Naive B cell (primary cell): Measurements from ENCODE around the gene PTCRA. TPM values are rescaled to one million over a fixed set of nuclear protein-coding genes. Genes with fewer than 3 reads are reported as not detected.

Source experiments
- ATAC-seq, 2 donors: fragments of 150-1000 bp; cut with Tn5 transposase; 2 replicates each; pipeline ENCODE4 v1.10.0; 2021; ENCODE audit warnings: low read depth in 2 of 2, mild to moderate bottlenecking in 2 of 2, moderate library complexity in 2 of 2
- DNase-seq: peaks from one replicate; pipeline ENCODE4 v3.0.0; 2022
- H3K27ac Mint-ChIP-seq, 6 donors: one replicate each; pipeline ENCODE4 v1.8.0; 2020 to 2022; ENCODE audit warnings: mild to moderate bottlenecking in 6 of 6, mixed read lengths in 6 of 6, moderate library complexity in 5 of 6, inconsistent platforms in 2 of 6
- H3K27me3 Mint-ChIP-seq, 3 donors: one replicate each; pipeline ENCODE4 v1.8.0; 2021 to 2022; ENCODE audit warnings: mixed read lengths in 3 of 3, mild to moderate bottlenecking in 1 of 3
- H3K36me3 Mint-ChIP-seq, 2 donors: one replicate each; pipeline ENCODE4 v1.8.0; 2020 to 2022; ENCODE audit warnings: mixed read lengths in 2 of 2, inconsistent platforms in 1 of 2, mild to moderate bottlenecking in 1 of 2
- H3K4me1 Mint-ChIP-seq, 3 donors: one replicate each; pipeline ENCODE4 v1.8.0; 2020 to 2022; ENCODE audit warnings: mixed read lengths in 3 of 3, inconsistent platforms in 1 of 3, mild to moderate bottlenecking in 1 of 3, moderate library complexity in 1 of 3
- H3K4me3 Mint-ChIP-seq, 8 donors: one replicate each; pipeline ENCODE4 v1.8.0; 2020 to 2022; ENCODE audit warnings: mild to moderate bottlenecking in 8 of 8, mixed read lengths in 8 of 8, moderate library complexity in 8 of 8, inconsistent platforms in 2 of 8
- H3K9me3 Mint-ChIP-seq, 7 donors: one replicate each; pipeline ENCODE4 v1.8.0; 2020 to 2022; ENCODE audit warnings: mixed read lengths in 7 of 7, mild to moderate bottlenecking in 5 of 7, inconsistent platforms in 2 of 7, moderate library complexity in 1 of 7
- polyA plus RNA-seq, 6 donors: library from polyadenylated mRNA; unstranded; fragments of 300-500 nt; fragmentation: Illumina TruSeq; gene quantifications; one replicate each; pipeline ENCODE4 v1.2.3, GENCODE V29; 2021; ENCODE audit warnings: low read depth in 6 of 6

Gene PTCRA
- polyA plus RNA-seq, 6 donors from 2014 or later: 0.41 to 1.9 (median 0.68) TPM; not detected in 2

DNA sequence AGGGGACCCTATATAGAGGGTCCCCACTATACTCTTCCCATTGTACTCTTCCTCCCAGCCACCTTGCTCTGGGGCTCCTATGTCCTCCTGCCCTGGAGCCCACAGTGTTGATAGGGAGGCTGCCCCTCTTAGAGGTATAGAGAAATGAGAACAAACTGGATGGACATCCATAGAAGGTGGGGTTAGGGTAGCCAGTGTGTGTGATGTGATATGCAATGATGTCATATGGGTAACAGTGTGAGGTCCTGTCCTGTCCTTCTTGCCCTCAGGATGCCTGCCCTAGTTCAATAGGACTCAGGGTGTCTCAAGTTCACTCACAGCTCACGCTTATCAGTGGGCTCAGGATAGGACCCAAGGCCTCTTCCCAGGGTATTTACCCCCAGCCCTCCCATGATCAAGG, 435 bp downstream of the PTCRA start:
- DNase-seq (no peak), ATAC-seq (no peak)
- peak overlapping the region in 1 of 6 donors; percentile 37 for H3K27ac Mint-ChIP-seq
- H3K9me3 Mint-ChIP-seq: no peaks in the 10 kb centered on the region
- peak overlapping the region in 1 of 8 donors; percentile 78 for H3K4me3 Mint-ChIP-seq
- peaks cover 0 to 9% (median 4%) of the 10 kb centered on the region in 3 donors for H3K27me3 Mint-ChIP-seq
- H3K4me1 Mint-ChIP-seq: peaks cover 1 to 8% (median 2%) of the 10 kb centered on the region in 3 donors
- no peaks in the 10 kb centered on the region for H3K36me3 Mint-ChIP-seq

DNA sequence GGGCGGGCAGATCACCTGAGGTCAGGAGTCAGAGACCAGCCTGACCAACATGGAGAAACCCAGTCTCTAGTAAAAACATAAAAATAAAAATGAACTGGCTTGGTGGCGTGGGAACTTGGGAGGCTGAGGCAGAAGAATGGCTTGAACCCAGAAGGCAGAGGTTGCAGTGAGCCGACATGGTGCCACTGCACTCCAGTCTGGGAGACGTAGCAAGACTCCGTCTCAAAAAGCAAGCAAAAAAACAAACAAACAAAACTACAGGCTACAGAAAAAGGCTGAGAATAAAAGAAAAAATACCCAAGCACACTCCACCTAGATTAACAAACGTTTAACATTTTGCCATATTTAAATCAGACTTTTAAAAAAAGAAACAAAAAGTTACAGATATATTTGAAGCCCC, 5.9 kb downstream of the PTCRA start:
- ATAC-seq (no peak), DNase-seq (no peak)
- H3K4me3 Mint-ChIP-seq: no peak overlapping the region
- H3K4me1 Mint-ChIP-seq: peaks cover 4 to 5% (median 5%) of the 10 kb centered on the region in 3 donors
- peak overlapping the region in 1 of 6 donors; percentile 16 for H3K27ac Mint-ChIP-seq
- no peaks in the 10 kb centered on the region for H3K27me3 Mint-ChIP-seq
- H3K9me3 Mint-ChIP-seq: no peaks in the 10 kb centered on the region
- no peaks in the 10 kb centered on the region for H3K36me3 Mint-ChIP-seq

DNA sequence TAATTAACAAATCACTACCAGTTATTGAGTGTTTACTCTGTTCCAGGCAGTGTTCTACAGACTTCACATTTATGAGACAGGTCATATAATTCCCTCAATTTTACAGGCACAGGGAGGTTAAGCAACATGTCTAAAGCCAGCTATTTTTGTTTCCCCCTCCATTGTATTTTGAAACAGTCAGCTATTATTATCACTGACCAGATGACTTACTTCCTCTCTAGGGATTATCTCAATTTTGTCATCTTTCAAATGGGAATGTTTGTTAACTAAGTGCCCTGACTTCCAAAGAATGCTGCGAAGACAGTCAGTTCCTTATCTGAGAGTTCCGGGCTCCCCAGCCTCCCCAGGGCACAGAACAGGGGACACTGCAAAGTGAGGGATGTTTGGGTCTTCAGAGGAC, 7.8 kb downstream of the PTCRA start:
- Mint-ChIP-seq H3K4me1 (peaks cover 8 to 12% (median 11%) of the 10 kb centered on the region in 3 donors), H3K27ac (no peak overlapping the region), H3K36me3 (no peaks in the 10 kb centered on the region), H3K27me3 (no peaks in the 10 kb centered on the region), H3K9me3 (no peaks in the 10 kb centered on the region), H3K4me3 (no peak overlapping the region)
- ATAC-seq (no peak), DNase-seq (no peak)

DNA sequence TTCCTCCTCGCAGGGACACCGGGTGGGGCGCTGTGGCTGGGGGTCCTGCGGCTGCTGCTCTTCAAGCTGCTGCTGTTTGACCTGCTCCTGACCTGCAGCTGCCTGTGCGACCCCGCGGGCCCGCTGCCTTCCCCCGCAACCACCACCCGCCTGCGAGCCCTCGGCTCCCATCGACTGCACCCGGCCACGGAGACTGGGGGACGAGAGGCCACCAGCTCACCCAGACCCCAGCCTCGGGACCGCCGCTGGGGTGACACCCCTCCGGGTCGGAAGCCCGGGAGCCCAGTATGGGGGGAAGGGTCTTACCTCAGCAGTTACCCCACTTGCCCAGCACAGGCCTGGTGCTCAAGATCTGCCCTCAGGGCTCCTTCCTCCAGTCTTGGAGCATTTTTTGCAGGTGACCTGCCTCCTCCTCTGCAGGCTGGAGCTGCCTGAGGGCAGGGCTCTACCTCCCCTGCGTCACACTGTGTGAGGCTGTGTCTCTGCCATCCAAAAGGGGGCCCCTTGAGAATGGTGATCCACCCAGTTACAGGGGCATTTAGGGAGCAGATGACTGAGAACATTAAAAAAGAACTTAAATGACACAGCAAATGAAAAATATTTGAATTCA, 9.5 kb downstream of the PTCRA start:
- peak overlapping the region in 3 of 6 donors; percentile 22 to 99 (median 84) for H3K27ac Mint-ChIP-seq
- ATAC-seq: no peak

DNA sequence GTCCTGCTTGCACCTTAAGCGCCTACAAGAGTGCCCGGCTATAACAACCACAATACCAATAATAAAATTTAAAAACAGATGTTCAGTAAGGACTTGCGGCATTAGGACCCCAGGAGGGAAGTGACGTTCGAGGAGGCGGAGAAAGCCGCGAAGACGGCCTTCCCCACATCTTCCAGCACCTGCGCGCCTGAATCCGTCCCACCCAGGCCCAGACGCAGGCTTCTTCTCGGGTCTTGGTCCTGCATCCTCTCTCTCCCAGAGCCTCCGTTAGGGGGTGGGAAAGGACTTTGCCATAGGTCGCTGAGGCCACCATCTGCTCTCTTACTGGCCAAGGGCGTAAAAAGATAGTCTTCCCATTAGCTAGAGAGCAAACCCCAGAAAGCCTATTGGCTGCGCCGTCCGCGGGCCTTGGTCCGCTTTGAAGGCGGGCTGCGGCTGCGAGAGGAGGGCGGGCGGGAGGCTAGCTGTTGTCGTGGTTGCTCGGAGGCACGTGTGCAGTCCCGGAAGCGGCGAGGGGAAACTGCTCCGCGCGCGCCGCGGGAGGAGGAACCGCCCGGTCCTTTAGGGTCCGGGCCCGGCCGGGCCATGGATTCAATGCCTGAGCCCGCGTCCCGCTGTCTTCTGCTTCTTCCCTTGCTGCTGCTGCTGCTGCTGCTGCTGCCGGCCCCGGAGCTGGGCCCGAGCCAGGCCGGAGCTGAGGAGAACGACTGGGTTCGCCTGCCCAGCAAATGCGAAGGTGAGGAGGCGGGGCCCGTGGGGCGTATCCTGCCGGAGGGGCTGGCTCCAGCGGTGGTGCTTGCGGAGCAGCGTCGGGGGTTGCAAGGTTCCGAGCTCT, 13.3 kb downstream of the PTCRA start, which contains the start of gene CNPY3:
Gene CNPY3 (plus strand): TSS at position 495 of the 835 bp plus-strand sequence. CDS start 91 bp downstream, at position 586.
- Mint-ChIP-seq H3K9me3 (no peaks in the 10 kb centered on the region), H3K36me3 (peaks cover 10 to 12% of the 10 kb centered on the region in 2 donors), H3K4me3 (peak within 1 kb of the TSS; percentile 98 to 100 (median 100)), H3K27me3 (no peaks in the 10 kb centered on the region), H3K27ac (peak within 1 kb of the TSS; percentile 99 to 100 (median 100)), H3K4me1 (peaks cover 36 to 55% (median 47%) of the 10 kb centered on the region in 3 donors)
- ATAC-seq: peak; percentile 75
- DNase-seq: peak; percentile 94

More for the DNA sequence above, 9.5 kb downstream of the PTCRA start:
- H3K9me3 Mint-ChIP-seq: no peaks in the 10 kb centered on the region
- no peaks in the 10 kb centered on the region for H3K27me3 Mint-ChIP-seq
- H3K4me3 Mint-ChIP-seq: peak overlapping the region in 2 of 8 donors; percentile 28 to 41
- peaks cover 3 to 4% of the 10 kb centered on the region in 2 donors for H3K36me3 Mint-ChIP-seq
- H3K4me1 Mint-ChIP-seq: peaks cover 12 to 22% (median 16%) of the 10 kb centered on the region in 3 donors
- no peak for DNase-seq

DNA sequence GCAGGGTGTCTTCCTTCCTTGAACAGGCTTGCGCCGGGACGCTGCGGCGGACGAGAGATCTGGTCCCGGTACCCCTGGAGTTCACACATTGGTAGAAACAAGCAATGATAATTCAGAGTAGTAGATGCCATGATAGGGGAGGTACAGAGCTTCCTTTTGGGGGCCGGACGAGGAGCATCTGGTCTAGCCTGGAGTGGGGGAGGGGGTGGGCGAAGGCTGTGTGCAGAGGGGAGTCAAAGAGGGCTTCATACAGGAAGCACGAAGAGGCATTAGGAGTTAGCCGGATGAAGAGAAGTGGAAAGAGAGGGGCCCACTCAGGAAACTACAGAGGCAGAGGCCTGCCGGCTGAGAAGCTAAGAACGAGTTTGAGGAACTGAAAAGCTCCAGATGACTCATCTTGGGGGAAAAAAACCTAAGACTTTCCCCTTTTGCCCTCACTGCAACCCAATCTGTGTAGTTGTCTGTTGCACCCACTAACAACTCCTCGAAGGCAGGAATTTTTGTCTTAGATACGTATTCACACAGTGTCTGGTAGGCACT, 14.0 kb downstream of the PTCRA start:
- Mint-ChIP-seq H3K27me3 (no peaks in the 10 kb centered on the region), H3K4me3 (peak overlapping the region; percentile 98 to 100 (median 100)), H3K4me1 (peaks cover 36 to 57% (median 50%) of the 10 kb centered on the region in 3 donors), H3K9me3 (no peaks in the 10 kb centered on the region), H3K36me3 (peaks cover 10 to 12% of the 10 kb centered on the region in 2 donors), H3K27ac (peak overlapping the region; percentile 99 to 100 (median 100))
- peak; percentile 62 to 66 for ATAC-seq
- DNase-seq: peak; percentile 84

DNA sequence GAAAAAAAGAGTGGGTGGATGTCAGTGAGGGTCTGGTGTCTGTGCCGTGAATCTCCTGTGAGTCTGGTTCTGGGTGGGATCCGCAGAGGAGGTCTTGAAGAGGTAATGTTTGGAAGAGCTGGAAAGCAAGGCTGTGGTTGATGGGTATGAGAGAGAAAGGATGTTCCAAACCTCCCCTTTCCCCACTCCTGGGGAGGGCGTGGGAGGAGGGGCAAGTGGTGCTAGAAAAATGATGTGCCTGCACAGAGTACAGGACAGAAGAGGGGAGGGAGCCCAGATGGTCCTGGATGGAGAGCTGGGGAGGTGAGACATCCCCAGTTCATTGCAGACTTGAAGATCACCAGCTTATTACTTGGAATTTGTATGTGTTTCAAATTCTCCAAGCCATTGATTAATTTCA, 16.6 kb downstream of the PTCRA start:
- Mint-ChIP-seq H3K4me3 (peak overlapping the region; percentile 56 to 100 (median 100)), H3K36me3 (peaks cover 13 to 20% of the 10 kb centered on the region in 2 donors), H3K27me3 (no peaks in the 10 kb centered on the region), H3K4me1 (peaks cover 40 to 69% (median 58%) of the 10 kb centered on the region in 3 donors), H3K27ac (peak overlapping the region; percentile 78 to 100 (median 96)), H3K9me3 (no peaks in the 10 kb centered on the region)
- ATAC-seq (no peak), DNase-seq (no peak)

DNA sequence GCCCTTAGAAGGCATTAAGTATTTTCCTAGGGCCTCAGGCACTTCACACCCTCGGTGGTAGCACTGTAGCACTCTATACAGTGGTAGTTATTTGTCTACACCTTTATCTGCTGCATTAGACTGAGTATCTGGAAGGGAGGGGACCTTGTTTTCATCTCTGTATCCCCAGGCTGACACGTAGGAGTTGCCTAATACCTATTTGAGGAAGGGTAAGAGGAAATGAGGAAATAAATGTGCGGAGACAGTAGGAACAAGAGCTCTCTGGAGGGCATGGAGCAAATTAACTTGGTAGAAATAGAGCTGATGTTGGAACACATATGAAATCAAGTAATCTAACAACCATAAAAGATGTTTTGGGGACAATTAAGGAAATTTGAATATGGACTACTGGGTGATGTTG, 17.4 kb downstream of the PTCRA start:
- DNase-seq: no peak
- Mint-ChIP-seq H3K27ac (peak overlapping the region in 5 of 6 donors; percentile 25 to 100 (median 85)), H3K4me3 (peak overlapping the region; percentile 17 to 100 (median 100)), H3K4me1 (peaks cover 44 to 71% (median 62%) of the 10 kb centered on the region in 3 donors), H3K9me3 (no peaks in the 10 kb centered on the region), H3K27me3 (no peaks in the 10 kb centered on the region), H3K36me3 (peaks cover 13 to 26% of the 10 kb centered on the region in 2 donors)
- ATAC-seq: no peak

DNA sequence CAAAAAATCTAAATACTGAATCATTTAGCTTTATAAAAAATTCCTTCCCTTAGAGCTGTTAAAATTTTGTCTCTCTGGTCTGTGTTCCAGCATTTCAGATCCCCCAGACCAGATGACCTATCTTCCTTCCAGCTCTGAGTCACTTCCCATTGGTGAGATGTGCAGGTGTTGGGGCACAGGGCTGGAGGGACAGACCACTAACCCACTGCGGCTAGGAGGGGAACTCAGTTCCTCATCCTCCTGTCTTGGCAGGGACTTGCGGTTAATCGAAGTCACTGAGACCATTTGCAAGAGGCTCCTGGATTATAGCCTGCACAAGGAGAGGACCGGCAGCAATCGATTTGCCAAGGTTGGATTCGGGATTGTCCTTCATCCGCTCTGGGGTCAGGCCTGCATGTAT, 19.5 kb downstream of the PTCRA start:
- Mint-ChIP-seq H3K27me3 (no peaks in the 10 kb centered on the region), H3K9me3 (peaks cover 0 to 2% (median 0%) of the 10 kb centered on the region in 7 donors), H3K27ac (peak overlapping the region in 3 of 6 donors; percentile 67 to 90 (median 86)), H3K4me3 (peak overlapping the region in 2 of 8 donors; percentile 39 to 59), H3K4me1 (peaks cover 44 to 65% (median 59%) of the 10 kb centered on the region in 3 donors), H3K36me3 (peaks cover 17 to 25% of the 10 kb centered on the region in 2 donors)
- no peak for ATAC-seq
- no peak for DNase-seq

DNA sequence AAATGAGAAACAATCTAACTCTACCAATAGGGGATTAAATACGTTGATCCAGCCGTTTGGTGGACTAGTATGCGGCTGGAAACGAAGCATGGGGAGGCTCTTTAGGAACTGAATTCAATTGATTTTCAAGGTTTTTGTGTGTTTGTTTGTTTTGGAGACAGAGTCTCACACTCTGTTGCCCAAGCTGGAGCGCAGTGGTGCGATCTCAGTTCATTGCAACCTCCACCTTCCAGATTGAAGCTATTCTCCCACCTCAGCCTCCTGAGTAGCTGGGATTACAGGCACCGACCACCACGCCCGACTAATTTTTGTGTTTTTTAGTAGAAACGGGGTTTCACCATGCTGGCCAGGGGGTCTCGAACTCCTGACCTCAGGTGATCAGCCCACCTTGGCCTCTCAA, 20.5 kb downstream of the PTCRA start:
- Mint-ChIP-seq H3K27me3 (no peaks in the 10 kb centered on the region), H3K36me3 (peaks cover 16 to 23% of the 10 kb centered on the region in 2 donors), H3K4me3 (peak overlapping the region in 1 of 8 donors; percentile 5), H3K27ac (peak overlapping the region in 1 of 6 donors; percentile 32), H3K4me1 (peaks cover 38 to 54% (median 50%) of the 10 kb centered on the region in 3 donors), H3K9me3 (peaks cover 0 to 2% (median 0%) of the 10 kb centered on the region in 7 donors)
- no peak for DNase-seq
- ATAC-seq: no peak

DNA sequence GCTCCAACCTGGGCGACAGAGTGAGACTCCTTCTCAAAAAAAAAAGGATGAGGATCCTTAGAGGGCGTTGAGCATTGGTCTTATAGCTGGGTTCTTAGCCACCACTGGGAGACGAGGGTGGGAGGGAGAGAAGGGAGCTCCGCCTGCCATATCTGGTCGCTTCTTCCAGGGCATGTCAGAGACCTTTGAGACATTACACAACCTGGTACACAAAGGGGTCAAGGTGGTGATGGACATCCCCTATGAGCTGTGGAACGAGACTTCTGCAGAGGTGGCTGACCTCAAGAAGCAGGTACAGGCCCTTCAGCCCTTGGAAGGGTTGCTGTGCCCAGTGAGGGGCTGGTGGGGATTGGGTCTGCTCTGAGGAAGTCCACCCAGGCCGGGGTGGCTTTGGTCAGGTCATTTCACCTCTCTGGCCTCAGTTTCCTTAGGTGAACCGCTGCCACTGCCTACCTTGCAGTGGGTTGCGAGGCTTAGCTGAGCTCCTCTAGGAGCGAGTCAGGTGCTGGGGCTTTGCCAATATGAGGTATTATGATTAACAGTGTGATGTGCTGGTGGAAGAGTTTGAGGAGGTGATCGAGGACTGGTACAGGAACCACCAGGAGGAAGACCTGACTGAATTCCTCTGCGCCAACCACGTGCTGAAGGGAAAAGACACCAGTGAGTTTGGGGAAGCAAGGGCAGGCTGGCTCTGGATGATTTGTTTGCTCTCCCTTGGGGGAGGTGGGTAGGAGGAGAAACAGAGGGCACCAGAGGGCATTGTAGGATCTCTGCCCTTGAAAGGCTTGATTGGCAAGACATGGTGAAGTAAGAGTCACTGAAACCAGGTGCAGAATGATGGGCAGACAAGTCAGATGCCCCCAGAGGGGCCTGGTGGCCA, 21.9 kb downstream of the PTCRA start:
- H3K36me3 Mint-ChIP-seq: peaks cover 10 to 16% of the 10 kb centered on the region in 2 donors
- peak overlapping the region in 1 of 8 donors; percentile 36 for H3K4me3 Mint-ChIP-seq
- ATAC-seq: no peak

DNA sequence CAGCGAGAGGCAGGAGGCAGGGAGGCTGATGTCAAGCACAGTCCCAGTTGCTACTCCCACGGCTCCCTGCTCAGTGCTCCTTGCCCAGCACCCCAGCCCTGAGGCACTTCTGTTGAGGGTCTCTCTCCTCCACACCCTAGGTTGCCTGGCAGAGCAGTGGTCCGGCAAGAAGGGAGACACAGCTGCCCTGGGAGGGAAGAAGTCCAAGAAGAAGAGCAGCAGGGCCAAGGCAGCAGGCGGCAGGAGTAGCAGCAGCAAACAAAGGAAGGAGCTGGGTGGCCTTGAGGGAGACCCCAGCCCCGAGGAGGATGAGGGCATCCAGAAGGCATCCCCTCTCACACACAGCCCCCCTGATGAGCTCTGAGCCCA, 22.6 kb downstream of the PTCRA start:
- Mint-ChIP-seq H3K4me1 (peaks cover 25 to 36% (median 30%) of the 10 kb centered on the region in 3 donors), H3K36me3 (peaks cover 10 to 16% of the 10 kb centered on the region in 2 donors), H3K4me3 (peak overlapping the region in 1 of 8 donors; percentile 36), H3K9me3 (peaks cover 0 to 2% (median 0%) of the 10 kb centered on the region in 7 donors), H3K27ac (peak overlapping the region in 2 of 6 donors; percentile 72 to 76), H3K27me3 (no peaks in the 10 kb centered on the region)
- DNase-seq: no peak
- no peak for ATAC-seq

More for the DNA sequence above, 21.9 kb downstream of the PTCRA start:
- no peak for DNase-seq
- H3K27ac Mint-ChIP-seq: peak overlapping the region; percentile 33 to 86 (median 74)
- H3K27me3 Mint-ChIP-seq: no peaks in the 10 kb centered on the region
- peaks cover 0 to 2% (median 0%) of the 10 kb centered on the region in 7 donors for H3K9me3 Mint-ChIP-seq
- H3K4me1 Mint-ChIP-seq: peaks cover 29 to 42% (median 36%) of the 10 kb centered on the region in 3 donors
